ENCODE measurements around the gene TMED4. TPM values are rescaled to one million over a fixed set of nuclear protein-coding genes. Genes with fewer than 3 reads are reported as not detected.
A peak's percentile ranks its signal among the peaks of the same experiment; 100 is the strongest.

The TMED4 gene
- total and polyA plus RNA-seq, 10 of the 15 experiments (the other 5 are each of a cell fraction or from before 2014, with no cell fraction given): 20.8 to 71.3 (median 51.0) TPM

GRCh38 chr7:44595934-44596635, 14.1 kb upstream of the TMED4 start:
- Histone ChIP-seq H3K9ac (ENCODE audit: control insufficient read depth, insufficient read depth, low read length) (no peak overlapping the region), H3K79me2 (ENCODE audit: control insufficient read depth, insufficient read depth, low read length) (no peaks in the 10 kb centered on the region), H3K9me3 (replicated peaks; ENCODE audit: control insufficient read depth, insufficient read depth, low read length) (no peaks in the 10 kb centered on the region), H3K4me2 (ENCODE audit: control insufficient read depth, insufficient read depth) (no peak overlapping the region), H4K20me1 (ENCODE audit: control insufficient read depth, insufficient read depth) (no peaks in the 10 kb centered on the region), H3K27ac (ENCODE audit: control insufficient read depth, insufficient read depth) (no peak overlapping the region), H3K36me3 (ENCODE audit: control insufficient read depth in 2 of 2, insufficient read depth in 2 of 2, low read length in 1 of 2) (no peaks in the 10 kb centered on the region), H3K4me3 (no peak overlapping the region), H2AFZ (ENCODE audit: control insufficient read depth, low read depth, low read length) (no peak overlapping the region), H3K4me1 (ENCODE audit: control insufficient read depth, insufficient read depth, low read length) (no peaks in the 10 kb centered on the region; the same call in 1 of the 2 replicates), H3K27me3 (replicated peaks in 1 of 2; ENCODE audit: control insufficient read depth in 2 of 2, insufficient read depth in 2 of 2, low read length in 1 of 2) (no peaks in the 10 kb centered on the region)
- FAIRE-seq (no peak), ATAC-seq (peak; percentile 65), DNase-seq (ENCODE audit: low read depth, low spot score) (no peak)
- RAD21 ChIA-PET (ENCODE audit: unreplicated experiment): interaction anchor here (0.9 kb wide), 1 partner anchor 154 kb away, joined by 3 read pairs; no protein-coding TSS in a partner anchor
- intact Hi-C loops (cut with micrococcal nuclease; ENCODE audit: unreplicated experiment) (no loop called here), in situ Hi-C loops (cut with MboI) (no loop called here)
- no TSS peak for BruUV-seq (replicated peaks)
- TF ChIP-seq SPI1 (IDR thresholded peaks at IDR 0.05; ENCODE audit: borderline replicate concordance, insufficient read depth, low read depth, low read length): no peak
- no peak for TF ChIP-seq MXI1 (IDR thresholded peaks at IDR 0.05; ENCODE audit: low read depth, low read length)
- TF ChIP-seq ZNF274 (IDR thresholded peaks at IDR 0.05; ENCODE audit: insufficient read depth, insufficient read length): no peak
- TF ChIP-seq MEF2A (IDR thresholded peaks at IDR 0.05; ENCODE audit: insufficient read depth, low read depth, low read length): no peak
- TF ChIP-seq TCF12 (IDR thresholded peaks at IDR 0.05; ENCODE audit: low read depth, low read length): no peak
- no peak for TF ChIP-seq BCL11A (IDR thresholded peaks at IDR 0.05; ENCODE audit: low read depth, low read length)
- TF ChIP-seq ZBTB33 (IDR thresholded peaks at IDR 0.05): no peak
- no peak for TF ChIP-seq ATF3 (IDR thresholded peaks at IDR 0.05; ENCODE audit: borderline replicate concordance, extremely low read depth, low read depth, low read length)
- no peak for TF ChIP-seq BACH1 (IDR thresholded peaks at IDR 0.05; ENCODE audit: borderline replicate concordance)
- no peak for TF ChIP-seq WRNIP1 (IDR thresholded peaks at IDR 0.05; ENCODE audit: borderline replicate concordance, low read depth, low read length)
- no peak for TF ChIP-seq YBX1 (IDR thresholded peaks at IDR 0.05)
- no peak for TF ChIP-seq POLR2AphosphoS5 (IDR thresholded peaks at IDR 0.05; ENCODE audit: low read length)
- no peak for TF ChIP-seq LARP7 (IDR thresholded peaks at IDR 0.05)
- TF ChIP-seq ESRRA (IDR thresholded peaks at IDR 0.05; ENCODE audit: low read length): no peak
- TF ChIP-seq SRF (IDR thresholded peaks at IDR 0.05; ENCODE audit: low read depth in 2 of 2, low read length in 2 of 2): no peak
- no peak for TF ChIP-seq CREM (IDR thresholded peaks at IDR 0.05; ENCODE audit: low read depth)
- no peak for TF ChIP-seq NFXL1 (IDR thresholded peaks at IDR 0.05; ENCODE audit: borderline replicate concordance)
- TF ChIP-seq SIX5 (IDR thresholded peaks at IDR 0.05; ENCODE audit: low read depth, low read length, severe bottlenecking): no peak
- TF ChIP-seq NFIC (IDR thresholded peaks at IDR 0.05; ENCODE audit: low read depth, low read length): no peak
- no peak for TF ChIP-seq CBX3 (IDR thresholded peaks at IDR 0.05; ENCODE audit: borderline replicate concordance, low read depth)
- CTCF ChIA-PET: no interaction called here
- WGBS (ENCODE audit: insufficient coverage, insufficient replicate concordance, low lambda C conversion rate, missing lambda C conversion rate): 38% methylated on average over 5 of the region's 5 CpGs
- POLR2A ChIA-PET: no interaction called here
- SMC1A ChIA-PET (ENCODE audit: uncharacterized antibody, unreplicated experiment): interaction anchor here (0.6 kb wide), 1 partner anchor 274 kb away, joined by 3 read pairs; no protein-coding TSS in a partner anchor
